Thyroid gland (tissue), 4 donors: ENCODE measurements around the gene PTPRT.

Source experiments
- CTCF ChIP-seq, 6 experiments: fragments of 200-600 bp in 3 of 6; fragments of 450-650 bp in 3 of 6; sonication (generic) in 3 of 6; IDR thresholded peaks; one replicate each; pipeline ENCODE4 v1.5.1; 2016 to 2019; ENCODE audit warnings: antibody characterized with exemption in 6 of 6, mild to moderate bottlenecking in 2 of 6, inconsistent platforms in 1 of 6, moderate library complexity in 1 of 6
- POLR2A ChIP-seq, 2 donors: fragments of 450-650 bp; IDR thresholded peaks; one replicate each; pipeline ENCODE4 v1.6.1; 2017; ENCODE audit warnings: antibody characterized with exemption in 2 of 2, mild to moderate bottlenecking in 2 of 2, moderate library complexity in 1 of 2

- TF ChIP-seq CTCF (IDR thresholded peaks at IDR 0.05) = no peak
- no peak for TF ChIP-seq POLR2A (IDR thresholded peaks at IDR 0.05)
Observed at GRCh38 chr20:42795111-42795695, 394.5 kb downstream of the PTPRT start.
